IMR-90 (cell line): ENCODE data around the gene KAZALD1. TPM values are rescaled to one million over a fixed set of nuclear protein-coding genes. Genes with fewer than 3 reads are reported as not detected.

ENCODE experiments used
- ATAC-seq: fragments of 200-7000 bp; cut with Tn5 transposase; 2 replicates; pipeline ENCODE4 v1.9.1; 2020; ENCODE audit warnings: low read depth, mild to moderate bottlenecking, moderate library complexity
- BruUV-seq: library from RNA; stranded (reverse); fragments of 400-500 nt; replicated peaks from 2 replicates; lab custom pipeline; 2021; lab: Mats Ljungman, UMichigan
- CTCF ChIA-PET: fragments of 300-600 bp; formaldehyde crosslinking; extraction: SDS; loops from one replicate; lab custom pipeline; 2021; ENCODE audit warnings: antibody characterized with exemption; lab: Yijun Ruan, JAX
- POLR2A ChIA-PET: fragments of 300-600 bp; sonication (Branson Sonifier 250); formaldehyde crosslinking; loops from one replicate; lab custom pipeline; 2022; ENCODE audit warnings: antibody characterized with exemption; ENCODE audit not compliant: unreplicated experiment; lab: Charles Lee
- DNase-seq: peaks from one replicate; pipeline ENCODE4 v3.0.0; 2013
- H2AFZ ChIP-seq: replicated peaks from 2 replicates; pipeline ENCODE3; 2013; ENCODE audit warnings: low read length, mild to moderate bottlenecking; ENCODE audit not compliant: poor library complexity
- H2AK5ac ChIP-seq: 2 replicates; pipeline ENCODE4 v1.6.1; 2013; ENCODE audit warnings: low read depth, low read length, inconsistent platforms
- H2AK9ac ChIP-seq: replicated peaks from 2 replicates; pipeline ENCODE3; 2013; ENCODE audit warnings: mild to moderate bottlenecking, low read depth, low read length, moderate library complexity; ENCODE audit not compliant: poor library complexity
- H2BK120ac ChIP-seq: 2 replicates; pipeline ENCODE4 v1.6.1; 2013; ENCODE audit warnings: low read depth, low read length, inconsistent platforms
- H2BK15ac ChIP-seq: 3 replicates; pipeline ENCODE4 v1.6.1; 2013; ENCODE audit warnings: low read depth, low read length, inconsistent platforms
- H2BK20ac ChIP-seq: 2 replicates; pipeline ENCODE4 v1.6.1; 2013; ENCODE audit warnings: low read depth, mild to moderate bottlenecking, inconsistent platforms, low read length, moderate library complexity
- H2BK5ac ChIP-seq: 2 replicates; pipeline ENCODE4 v1.6.1; 2013; ENCODE audit warnings: mild to moderate bottlenecking, low read depth, low read length, inconsistent platforms; ENCODE audit not compliant: poor library complexity, severe bottlenecking
- H3K14ac ChIP-seq: replicated peaks from 2 replicates; pipeline ENCODE4 v1.6.1; 2013; ENCODE audit warnings: low read depth, low read length, inconsistent platforms
- H3K18ac ChIP-seq: 2 replicates; pipeline ENCODE4 v1.6.1; 2013; ENCODE audit warnings: low read depth, low read length, control low read depth
- H3K23ac ChIP-seq: 2 replicates; pipeline ENCODE4 v1.6.1; 2013; ENCODE audit warnings: low read depth, low read length, inconsistent platforms
- H3K27ac ChIP-seq: 2 replicates; pipeline ENCODE4 v1.5.1; 2013; ENCODE audit warnings: mild to moderate bottlenecking, control low read depth, low read length; ENCODE audit not compliant: insufficient read depth
- H3K27me3 ChIP-seq: 2 replicates; pipeline ENCODE4 v1.6.1; 2013; ENCODE audit warnings: low read length; ENCODE audit not compliant: control insufficient read depth, insufficient read depth
- H3K36me3 ChIP-seq: 2 replicates; pipeline ENCODE4 v1.6.1; 2013; ENCODE audit warnings: low read length, mixed read lengths; ENCODE audit not compliant: control insufficient read depth, insufficient read depth
- H3K4ac ChIP-seq: 2 replicates; pipeline ENCODE4 v1.6.1; 2013; ENCODE audit warnings: low read depth, low read length, inconsistent platforms
- H3K4me1 ChIP-seq: 2 replicates; pipeline ENCODE4 v1.6.1; 2013; ENCODE audit warnings: low read length, mixed read lengths; ENCODE audit not compliant: control insufficient read depth, insufficient read depth
- H3K4me2 ChIP-seq: 2 replicates; pipeline ENCODE4 v1.6.1; 2013; ENCODE audit warnings: low read depth, mild to moderate bottlenecking, control low read depth, low read length, moderate library complexity
- H3K4me3 ChIP-seq: 2 replicates; pipeline ENCODE4 v1.5.1; 2013; ENCODE audit warnings: low read depth, mild to moderate bottlenecking, control low read depth, low read length, moderate library complexity; ENCODE audit not compliant: insufficient read depth
- H3K56ac ChIP-seq: 2 replicates; pipeline ENCODE4 v1.6.1; 2013; ENCODE audit warnings: low read length, inconsistent platforms; ENCODE audit not compliant: insufficient read depth; ENCODE audit errors: extremely low read depth
- H3K79me1 ChIP-seq, 2 experiments: 2 replicates each; pipeline ENCODE4 v1.6.1; 2013; ENCODE audit warnings: low read length in 2 of 2, inconsistent platforms in 1 of 2, low read depth in 1 of 2
- H3K9ac ChIP-seq: 2 replicates; pipeline ENCODE4 v1.6.1; 2013; ENCODE audit warnings: low read depth, low read length, control low read depth
- H3K9me1 ChIP-seq: 2 replicates; pipeline ENCODE4 v1.6.1; 2013; ENCODE audit warnings: low read length, inconsistent platforms; ENCODE audit not compliant: insufficient read depth
- H3K9me3 ChIP-seq: 2 replicates; pipeline ENCODE4 v1.6.1; 2013; ENCODE audit warnings: low read length; ENCODE audit not compliant: control insufficient read depth, insufficient read depth
- H4K20me1 ChIP-seq: 2 replicates; pipeline ENCODE4 v1.6.1; 2013; ENCODE audit warnings: low read length, inconsistent platforms; ENCODE audit not compliant: insufficient read depth
- H4K5ac ChIP-seq: 2 replicates; pipeline ENCODE4 v1.6.1; 2013; ENCODE audit warnings: mild to moderate bottlenecking, low read depth, low read length, control low read depth
- H4K8ac ChIP-seq, 2 experiments: 2 replicates each; pipeline ENCODE4 v1.6.1; 2013; ENCODE audit warnings: low read depth in 2 of 2, low read length in 2 of 2, control low read depth in 1 of 2, inconsistent platforms in 1 of 2
- H4K91ac ChIP-seq: 2 replicates; pipeline ENCODE4 v1.6.1; 2013; ENCODE audit warnings: low read depth, low read length, inconsistent platforms; ENCODE audit not compliant: insufficient read depth
- BHLHE40 ChIP-seq: fragments of 150-350 bp; IDR thresholded peaks from 2 replicates; pipeline ENCODE4 v1.6.1; 2016; ENCODE audit warnings: mild to moderate bottlenecking, low read depth, low read length
- FOS ChIP-seq: fragments of 150-350 bp; IDR thresholded peaks from 2 replicates; pipeline ENCODE4 v1.6.1; 2016; ENCODE audit warnings: low read depth, low read length
- MAZ ChIP-seq: IDR thresholded peaks from 2 replicates; pipeline ENCODE4 v1.6.1; 2012; ENCODE audit warnings: low read depth, mild to moderate bottlenecking, low read length, improper control_type of control experiment, moderate library complexity, borderline replicate concordance
- MXI1 ChIP-seq: IDR thresholded peaks from 2 replicates; pipeline ENCODE4 v1.6.1; 2012; ENCODE audit warnings: low read depth, mild to moderate bottlenecking, low read length, moderate library complexity, borderline replicate concordance
- POLR2A ChIP-seq: IDR thresholded peaks from 2 replicates; pipeline ENCODE4 v1.6.1; 2012; ENCODE audit warnings: mild to moderate bottlenecking, low read depth, low read length
- RFX5 ChIP-seq: IDR thresholded peaks from 2 replicates; pipeline ENCODE4 v1.8.0; 2012; ENCODE audit warnings: low read depth, mild to moderate bottlenecking, low read length, moderate library complexity
- WGBS, 2 experiments: methylation state at CpG; one replicate each; pipeline versions ENCODE4 v1.1.5 to v1.1.7; 2013; ENCODE audit warnings: missing lambda C conversion rate in 2 of 2; ENCODE audit not compliant: insufficient read length in 1 of 2; ENCODE audit errors: extremely low coverage in 2 of 2; 5-methylcytosine and 5-hydroxymethylcytosine counted together
- dilution Hi-C: fragments of 300-500 bp; cut with HindIII; formaldehyde crosslinking; loops from one replicate; pipeline ENCODE4 v1.14.3; 2018; ENCODE audit warnings: low sequenced_read_pairs; ENCODE audit not compliant: unreplicated experiment
- in situ Hi-C: fragments of 300-500 bp; cut with MboI; formaldehyde crosslinking; loops from 3 replicates; pipeline ENCODE4 v1.14.3; 2019; ENCODE audit warnings: low sequenced_read_pairs, inconsistent platforms, mixed read lengths
- intact Hi-C: fragments of 100-400 bp; cut with micrococcal nuclease; formaldehyde crosslinking; loops from 2 replicates; pipeline ENCODE4 v1.10.0; 2022
- polyA plus RNA-seq, 3 experiments: library from polyadenylated mRNA; depleted of rRNA; stranded (reverse); fragments of >200 nt; gene quantifications; 2 replicates each; pipeline ENCODE4 v1.2.3, GENCODE V29; 2012; ENCODE audit warnings: low replicate concordance in 1 of 3
- total RNA-seq: library from RNA; depleted of rRNA; stranded (reverse); fragments of >200 nt; gene quantifications from 2 replicates; pipeline ENCODE4 v1.2.3, GENCODE V29; 2012

Gene KAZALD1
- total and polyA plus RNA-seq, 2 of the 4 experiments (the other 2 are of a cell fraction), result 9.1 to 18.6 TPM

- Histone ChIP-seq H2BK15ac (peak overlapping the region; percentile 100), H3K56ac (peak overlapping the region; percentile 100), H3K9ac (peak overlapping the region; percentile 96), H3K27me3 (no peaks in the 10 kb centered on the region), H3K4ac (peak overlapping the region; percentile 100), H3K14ac (peak overlapping the region; percentile 100), H3K9me3 (no peaks in the 10 kb centered on the region), H4K91ac (peak overlapping the region; percentile 100), H3K23ac (peak overlapping the region; percentile 100), H2BK5ac (peak overlapping the region; percentile 99), H3K4me3 (peak overlapping the region; percentile 81), H3K4me1 (peaks cover 20% of the 10 kb centered on the region), H2BK120ac (peak overlapping the region; percentile 100), H2AK9ac (peak overlapping the region; percentile 100), H3K36me3 (no peaks in the 10 kb centered on the region), H4K8ac (peak overlapping the region; percentile 98 to 99), H3K27ac (peak overlapping the region; percentile 97), H4K20me1 (no peaks in the 10 kb centered on the region; the same call in none of the 2 replicates), H3K79me1 (peaks cover 0 to 42% of the 10 kb centered on the region in 2 experiments; a peak in 3 of 4 replicates), H4K5ac (peak overlapping the region; percentile 98), H3K4me2 (peak overlapping the region; percentile 97), H2AFZ (peak overlapping the region; percentile 100), H3K9me1 (peaks cover 8% of the 10 kb centered on the region), H2BK20ac (peak overlapping the region; percentile 99), H3K18ac (peak overlapping the region; percentile 99), H2AK5ac (peak overlapping the region; percentile 99)
- 2% methylated on average over 36 of the region's 67 CpGs; no CpG with 5 or more reads in 1 of the 2 experiments for WGBS, 2 experiments
- BruUV-seq, result no TSS peak
- dilution Hi-C loops, result no loop called here
- ChIA-PET POLR2A (interaction anchor here (0.6 to 1.0 kb wide), 5 partner anchors 9 to 1473 kb away, joined by 3 to 22 read pairs (median 3); no protein-coding TSS in a partner anchor), CTCF (interaction anchor here (0.6 to 2.1 kb wide), 10 partner anchors 10 to 547 kb away, joined by 3 to 14 read pairs (median 4); no protein-coding TSS in a partner anchor)
- in situ Hi-C loops, result no loop called here
- intact Hi-C loops, result loop anchor here (2.0 kb wide), 1 partner anchor 82 kb away; no protein-coding TSS in a partner anchor
- TF ChIP-seq BHLHE40 (no peak), FOS (no peak), RFX5 (no peak), POLR2A (peak; percentile 82), MXI1 (no peak), MAZ (peak; percentile 98)
- DNase-seq (peak; percentile 91), ATAC-seq (peak; percentile 90)
Observed at GRCh38 chr10:101060951-101061623, 702 bp upstream of the KAZALD1 start.
